Activated CD8-positive, alpha-beta memory T cell treated with anti-CD3 and anti-CD28 coated beads, Interleukin-2, amount 50 U/mL, for 1 hour (primary cell): Measurements from ENCODE around the gene ASAP3.
"Not testable (repeated sequence)": the region's sequence is repeated elsewhere in the genome, so short reads cannot be mapped to it uniquely, and the experiment has no call there.

ENCODE experiments used
- DNase-seq: peaks from one replicate; pipeline ENCODE4 v3.0.0-alpha.2; 2020; ENCODE audit errors: extremely low read depth

Gene ASAP3

DNA sequence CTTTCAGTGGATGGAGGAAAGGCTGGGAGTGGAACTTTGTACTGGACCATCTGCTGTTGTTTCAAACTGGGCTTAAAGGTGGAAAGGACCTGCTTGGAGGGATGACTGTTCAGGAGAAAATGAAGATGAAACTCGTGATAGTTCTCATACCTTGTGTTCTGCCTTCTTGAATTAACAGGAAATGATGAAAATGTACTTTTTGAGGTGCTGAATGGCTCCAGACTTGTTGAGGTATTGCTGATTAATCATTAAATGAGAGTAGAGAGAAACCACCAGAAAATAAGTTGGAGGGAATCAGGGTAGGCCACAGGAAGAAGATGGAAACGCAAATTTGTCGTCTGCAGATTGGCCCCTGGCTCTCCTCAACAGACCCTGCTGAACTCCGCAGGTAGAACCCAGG, 88.1 kb downstream of the ASAP3 start:
- no peak for DNase-seq

DNA sequence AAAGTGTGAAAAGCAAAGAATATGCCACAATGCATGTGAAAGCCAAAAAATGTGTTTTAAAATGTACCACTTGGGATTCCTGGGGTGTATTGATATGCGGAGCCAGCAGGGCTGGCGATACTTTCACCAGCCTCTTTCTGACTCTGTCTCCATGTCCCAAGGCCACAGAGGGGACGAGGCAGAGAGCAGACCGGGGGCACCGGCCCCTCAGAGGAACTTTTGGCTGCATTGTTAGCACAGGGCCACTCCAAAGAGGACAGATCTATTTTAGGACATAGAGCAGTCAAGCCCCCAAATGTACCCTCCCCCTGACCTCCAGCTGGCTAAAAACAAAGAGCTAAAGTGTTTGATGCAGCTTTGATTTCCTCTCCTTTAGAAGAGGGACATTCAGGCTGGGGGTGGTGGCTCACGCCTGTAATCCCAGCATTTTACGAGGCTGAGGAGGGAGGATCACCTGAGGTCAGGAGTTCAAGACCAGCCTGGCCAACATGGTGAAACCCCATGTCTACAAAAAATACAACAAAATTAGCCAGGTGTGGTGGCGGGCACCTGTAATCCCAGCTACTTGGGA, 88.7 kb downstream of the ASAP3 start:
- DNase-seq, result no peak

DNA sequence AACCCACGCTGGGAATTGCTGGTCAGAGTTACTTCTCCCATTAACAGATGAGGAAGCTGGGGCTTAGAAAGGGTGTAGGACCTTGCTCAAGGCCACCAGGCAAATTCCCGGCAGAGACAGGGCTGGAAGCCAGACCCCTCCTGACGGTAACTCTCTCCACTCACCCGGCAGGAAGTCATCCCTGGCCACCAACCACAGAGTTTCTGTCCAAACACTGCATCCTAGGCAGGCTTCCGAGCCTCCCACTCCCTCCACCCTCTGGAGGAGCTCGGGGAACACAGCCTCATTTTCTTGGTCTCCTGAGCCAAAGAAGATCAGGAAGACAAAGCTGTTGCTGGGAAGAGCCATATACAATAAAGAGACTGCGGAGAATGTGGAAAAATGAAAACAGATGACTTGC, 89.3 kb downstream of the ASAP3 start:
- DNase-seq, result no peak

DNA sequence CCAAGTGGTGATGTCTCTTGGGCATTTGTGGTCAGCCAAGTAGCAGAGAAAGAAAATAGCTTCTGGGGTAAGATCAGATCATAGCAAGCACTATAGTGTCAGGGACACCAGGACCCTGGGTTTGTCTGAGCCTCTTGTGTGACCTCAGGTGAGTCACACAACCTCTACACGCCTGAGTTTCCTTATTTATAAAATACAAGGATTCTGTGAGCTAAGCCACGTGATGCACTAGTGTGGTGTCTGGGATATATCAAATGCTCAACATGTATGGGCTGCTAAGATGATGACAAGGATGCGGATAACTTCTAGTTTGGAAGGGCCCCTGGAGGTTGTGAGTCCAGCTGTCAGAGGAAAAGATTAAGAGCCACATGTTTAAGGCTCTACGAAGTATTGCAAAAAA, 89.8 kb downstream of the ASAP3 start:
- DNase-seq, result no peak

DNA sequence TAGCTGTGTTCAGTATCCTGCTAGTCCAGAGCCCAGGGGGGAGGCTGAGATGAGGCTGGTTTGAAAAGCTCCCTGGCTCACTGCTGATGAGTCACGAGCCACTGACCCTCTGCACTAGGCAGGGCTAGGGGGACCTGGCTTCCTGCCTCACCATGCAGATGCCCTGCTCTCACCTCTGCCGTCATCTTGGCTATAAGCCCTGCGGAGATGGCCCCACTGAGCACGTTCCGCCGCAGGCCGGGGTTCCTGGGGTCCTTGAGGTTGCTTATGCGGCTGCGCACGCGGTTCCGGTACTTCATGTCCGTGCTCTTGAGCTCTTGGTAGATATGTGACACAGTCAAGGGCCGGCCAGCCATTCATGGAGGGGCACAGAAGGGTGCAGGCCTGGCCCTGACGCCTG, 90.3 kb downstream of the ASAP3 start:
- DNase-seq, result no peak

DNA sequence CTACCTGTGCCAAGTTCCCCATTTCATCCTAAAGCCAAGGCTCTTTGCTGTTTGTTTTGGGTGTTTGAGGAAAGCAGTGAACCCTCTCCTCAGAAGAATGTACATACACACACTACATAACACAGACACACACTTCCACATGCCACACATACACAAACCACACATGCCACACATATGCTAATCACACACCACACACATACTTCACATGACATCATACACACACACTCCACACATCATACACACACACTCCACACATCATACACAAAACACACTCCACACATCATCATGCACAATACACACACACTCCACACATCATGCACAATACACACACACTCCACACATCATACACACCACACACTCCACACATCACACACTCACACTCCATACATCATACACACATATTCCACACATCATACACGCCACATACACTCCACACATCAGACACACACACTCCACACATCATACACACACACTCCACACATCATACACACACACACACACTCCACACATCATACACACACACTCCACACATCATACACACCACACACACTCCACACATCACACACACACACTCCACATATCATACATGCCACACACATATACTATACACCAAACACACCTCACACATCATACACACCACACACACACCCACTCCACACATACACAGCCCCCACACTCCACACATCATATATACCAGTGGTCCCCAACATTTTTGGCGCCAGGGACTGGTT, 91.7 kb downstream of the ASAP3 start:
- DNase-seq, result no peak

DNA sequence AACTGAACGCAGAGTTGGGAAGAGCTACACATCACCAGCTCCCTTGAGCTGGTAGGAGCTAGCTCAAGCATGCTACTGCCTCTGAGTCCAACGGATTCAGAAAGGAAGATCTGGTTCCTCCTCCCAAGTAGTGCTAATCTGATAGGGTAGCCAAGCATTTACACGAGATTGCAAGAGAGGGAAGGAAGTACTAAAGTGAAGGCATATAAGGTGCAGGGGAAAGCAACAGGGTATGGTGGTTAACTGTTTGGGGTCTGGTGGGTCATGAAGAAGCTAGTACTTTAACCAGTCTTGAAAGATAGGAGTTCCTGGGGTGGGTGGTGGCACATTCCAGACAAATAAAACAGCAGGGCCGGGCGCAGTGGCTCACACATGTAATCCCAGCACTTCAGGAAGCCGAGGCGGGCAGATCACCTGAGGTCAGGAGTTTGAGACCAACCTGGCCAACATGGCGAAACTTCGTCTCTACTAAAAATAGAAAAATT, 94.1 kb downstream of the ASAP3 start:
- DNase-seq, result no peak

DNA sequence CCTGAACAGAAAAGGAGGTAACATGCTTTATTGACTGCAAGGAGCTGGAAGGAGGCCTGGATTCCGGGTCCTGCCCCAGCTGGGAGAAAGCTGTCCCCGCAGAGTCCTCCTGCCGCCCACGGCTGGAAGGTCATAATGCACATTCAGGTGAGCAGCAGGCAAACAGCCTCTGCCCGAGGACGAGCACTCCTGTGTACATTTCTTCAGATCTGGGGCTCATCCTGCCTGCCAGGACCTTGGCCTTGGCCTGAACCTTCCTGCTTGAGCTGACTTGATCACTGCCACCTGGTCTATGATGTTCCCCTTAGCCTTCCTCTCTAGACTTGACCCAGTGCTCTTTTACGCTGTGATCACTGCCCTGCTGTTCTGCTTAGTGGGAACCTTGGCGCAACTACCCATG, 96.5 kb downstream of the ASAP3 start:
- no peak for DNase-seq

DNA sequence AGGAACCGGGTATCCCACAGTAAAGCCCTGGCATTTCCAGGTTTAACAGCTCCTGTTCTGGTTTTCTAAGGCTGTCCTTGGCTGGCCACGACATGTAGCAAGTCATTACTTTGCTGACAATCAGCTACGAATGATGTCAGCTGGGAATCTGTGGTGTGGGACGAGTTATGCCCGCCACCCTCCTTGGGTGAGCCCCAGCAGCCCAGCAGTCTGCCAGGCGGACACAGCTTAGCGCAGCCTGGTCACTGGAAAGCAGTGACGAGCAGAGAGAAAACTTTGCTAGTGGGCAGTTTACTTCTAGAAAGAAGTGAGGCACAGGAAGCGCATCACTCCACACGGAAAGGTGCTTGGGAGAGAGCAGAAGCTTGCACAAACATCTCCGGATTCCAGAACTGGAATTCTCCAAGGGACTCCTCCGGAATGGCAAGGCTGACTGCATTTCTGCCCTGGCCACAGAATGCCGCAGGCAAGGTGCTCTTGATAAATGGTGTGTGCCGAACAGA, 98.8 kb downstream of the ASAP3 start:
- no peak for DNase-seq

DNA sequence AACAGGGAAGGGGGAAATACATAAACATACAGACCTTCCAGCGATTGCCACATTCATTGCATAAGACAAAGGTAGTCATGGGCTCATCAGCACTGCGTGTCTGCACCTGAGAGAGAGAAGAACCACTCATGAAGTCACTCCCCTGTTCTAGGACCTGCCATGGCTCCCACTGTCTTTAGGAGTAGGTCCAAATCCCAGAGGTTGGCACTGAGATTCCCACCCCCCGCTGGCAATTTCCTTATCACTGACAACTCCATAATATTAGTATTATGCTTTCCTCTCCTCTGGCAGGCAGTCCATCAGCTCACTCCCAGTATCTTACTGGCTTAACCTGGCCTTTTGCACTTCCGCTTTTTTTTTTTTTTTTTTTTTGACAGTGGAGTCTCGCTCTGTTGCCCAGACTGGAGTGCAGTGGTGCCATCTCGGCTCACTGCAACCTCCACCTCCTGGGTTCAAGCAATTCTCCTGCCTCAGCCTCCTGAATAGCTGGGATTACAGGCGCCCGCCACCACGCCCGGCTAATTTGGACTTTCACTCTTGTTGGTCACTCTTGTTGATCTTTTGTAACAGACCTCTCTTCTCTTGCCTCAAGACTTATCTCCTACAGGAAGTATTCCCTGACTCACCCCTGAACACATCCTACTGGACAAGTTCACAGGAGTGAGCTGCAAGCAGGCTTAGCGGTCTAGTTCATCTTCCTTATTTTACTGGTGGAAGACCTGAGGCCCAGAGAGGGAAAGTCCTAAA, 99.5 kb downstream of the ASAP3 start:
- no peak for DNase-seq

DNA sequence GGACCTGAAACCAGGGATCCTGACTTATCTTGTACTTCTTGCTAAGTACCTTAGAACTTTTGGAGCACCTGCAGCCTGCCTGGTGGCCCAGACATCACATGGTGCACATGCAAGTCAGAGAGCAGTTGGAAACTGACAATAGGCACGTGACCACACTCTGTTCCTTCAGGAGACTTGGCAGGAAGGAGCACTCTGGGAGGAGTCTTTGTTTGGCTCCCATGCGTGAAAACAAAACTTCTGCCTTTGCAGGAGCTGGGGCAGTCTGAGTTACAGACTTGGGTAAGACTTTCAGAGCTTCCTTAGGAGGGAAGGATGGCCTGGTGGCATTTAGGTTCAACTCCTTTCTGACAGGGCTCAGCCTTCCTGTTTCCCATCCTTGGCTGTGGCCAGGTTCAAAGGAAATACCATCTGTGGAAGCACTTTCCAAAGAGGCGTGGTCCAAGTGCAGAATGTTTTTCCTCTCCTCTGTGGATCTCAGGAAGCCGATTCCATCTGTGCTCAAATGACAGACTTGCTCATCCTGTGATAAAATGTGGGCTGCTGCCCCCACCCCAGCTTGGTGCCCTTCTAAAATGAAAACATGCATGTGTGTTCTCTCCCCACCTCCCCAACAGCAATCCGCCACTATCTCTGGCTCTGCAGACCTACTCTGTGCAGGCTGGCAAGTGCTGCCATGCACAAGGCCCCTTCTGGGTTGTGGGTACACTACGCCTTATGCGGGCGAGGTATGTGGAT, 100.2 kb downstream of the ASAP3 start:
- DNase-seq, result no peak

DNA sequence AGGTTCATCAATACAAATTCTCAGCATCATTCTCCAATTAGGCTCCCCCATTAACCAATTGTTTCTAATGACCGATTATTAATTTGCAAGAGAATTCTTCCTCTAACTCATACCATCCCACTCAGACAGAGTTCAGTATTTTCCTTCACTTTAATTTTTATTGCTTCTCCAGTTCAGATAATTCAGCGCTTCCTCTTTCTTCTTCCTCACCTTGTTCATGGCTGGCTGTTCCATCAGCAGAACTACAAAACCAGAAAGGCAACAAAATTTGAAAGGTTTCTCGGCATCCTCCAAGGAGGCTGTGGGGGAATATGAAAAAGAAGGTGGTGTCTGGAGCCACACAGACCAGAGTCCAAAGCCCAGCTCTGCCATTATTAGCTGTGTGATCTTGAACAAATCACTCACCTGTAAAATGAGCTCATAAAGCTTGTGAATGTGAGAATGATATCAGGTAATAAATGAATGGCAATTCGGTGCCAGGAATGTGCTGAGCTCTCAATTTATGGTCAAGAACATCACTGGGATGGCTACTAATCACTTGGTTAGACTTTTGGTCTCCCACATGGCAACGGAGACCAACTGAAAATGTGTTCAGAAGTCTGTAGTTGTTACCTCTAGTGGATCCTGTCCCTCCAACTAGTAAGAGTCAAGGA, 102.6 kb downstream of the ASAP3 start:
- DNase-seq, result no peak

DNA sequence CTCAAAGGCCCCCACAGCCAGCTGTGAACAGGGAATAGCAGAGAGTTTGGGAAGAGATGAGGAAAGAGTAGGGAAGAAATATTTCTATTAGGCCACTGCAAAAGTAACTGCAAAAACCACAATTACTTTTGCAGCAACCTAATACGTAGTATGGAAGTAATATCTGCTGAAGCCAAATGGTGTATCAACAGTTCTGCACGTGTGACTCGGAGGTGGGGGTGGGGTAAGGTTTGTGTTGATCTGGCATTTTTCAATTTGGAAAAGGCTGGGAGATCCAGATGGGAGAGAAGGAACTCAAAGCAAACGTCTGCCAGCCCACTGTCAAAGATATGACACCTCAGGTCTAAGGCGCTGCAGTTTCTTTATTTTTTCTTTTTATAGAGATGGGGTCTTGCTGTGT, 103.3 kb downstream of the ASAP3 start:
- no peak for DNase-seq

DNA sequence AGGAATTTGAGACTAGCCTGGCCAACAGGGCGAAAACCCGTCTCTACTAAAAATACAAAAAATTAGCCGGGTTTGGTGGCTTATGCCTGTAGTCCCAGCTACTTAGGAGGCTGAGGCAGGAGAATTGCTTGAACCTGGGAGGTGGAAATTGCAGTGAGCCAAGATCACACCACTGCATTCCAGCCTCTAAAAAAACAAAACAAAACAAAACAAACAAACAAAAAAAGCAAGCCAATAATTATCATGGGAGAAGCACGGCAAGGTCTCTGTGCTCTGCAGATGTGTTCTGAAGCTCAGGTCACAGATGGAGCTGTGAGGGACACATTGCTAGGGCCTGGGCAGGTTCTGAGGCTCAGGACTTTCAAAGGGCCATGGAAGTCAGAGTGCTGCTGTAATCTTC, 103.7 kb downstream of the ASAP3 start:
- not testable (repeated sequence) for DNase-seq
